Measurements from ENCODE around the gene SEMA3B.
A peak's percentile ranks its signal among the peaks of the same experiment; 100 is the strongest.
"Not testable (repeated sequence)": the region's sequence is repeated elsewhere in the genome, so short reads cannot be mapped to it uniquely, and the experiment has no call there.

SEMA3B gene

GRCh38 chr3:50274371-50275104 is 5.6 kb downstream of the SEMA3B start:
- peak; percentile 55 for DNase-seq

GRCh38 chr3:50275141-50275995 is 6.4 kb downstream of the SEMA3B start:
- DNase-seq, result no peak

GRCh38 chr3:50275996-50276761 is 7.2 kb downstream of the SEMA3B start:
- DNase-seq, result no peak

GRCh38 chr3:50276762-50277101 is 7.8 kb downstream of the SEMA3B start:
- DNase-seq, result no peak

DNA sequence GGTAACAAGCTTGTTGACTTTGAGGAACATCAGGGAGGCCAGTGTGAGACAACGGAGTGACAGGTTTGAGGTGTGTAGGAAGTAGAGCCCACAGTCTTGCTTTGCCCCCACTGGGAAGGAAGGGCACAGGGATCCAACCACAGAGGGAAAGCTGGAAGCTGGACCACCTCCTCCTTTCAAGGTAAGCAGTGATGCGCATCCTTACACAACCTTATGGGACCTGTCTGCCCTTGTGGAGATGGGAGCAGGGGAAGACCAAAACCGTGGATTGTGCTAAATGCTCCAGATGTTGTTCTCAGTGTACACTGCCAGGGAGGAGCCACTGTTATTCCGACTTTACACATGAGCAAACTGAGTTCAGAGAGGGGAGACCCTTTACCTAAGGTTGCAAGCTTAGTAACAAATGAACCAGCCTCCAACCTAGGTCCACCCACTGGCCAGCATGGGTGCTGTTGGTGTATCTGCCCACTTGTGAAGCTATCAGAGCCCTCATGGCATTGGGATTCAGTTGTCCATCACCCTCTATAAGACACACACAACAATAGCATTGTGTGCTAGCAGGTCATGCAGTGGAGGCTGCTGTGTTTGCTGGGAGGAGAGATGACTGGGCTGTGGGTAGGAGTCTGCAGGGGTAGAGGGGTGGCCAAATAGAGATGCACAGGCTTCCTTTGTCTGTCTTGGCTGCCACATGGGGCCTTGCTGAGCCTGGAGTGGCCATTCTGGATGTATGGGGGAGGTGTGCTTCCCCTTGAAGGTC is 9.4 kb downstream of the SEMA3B start:
- no peak for DNase-seq

DNA sequence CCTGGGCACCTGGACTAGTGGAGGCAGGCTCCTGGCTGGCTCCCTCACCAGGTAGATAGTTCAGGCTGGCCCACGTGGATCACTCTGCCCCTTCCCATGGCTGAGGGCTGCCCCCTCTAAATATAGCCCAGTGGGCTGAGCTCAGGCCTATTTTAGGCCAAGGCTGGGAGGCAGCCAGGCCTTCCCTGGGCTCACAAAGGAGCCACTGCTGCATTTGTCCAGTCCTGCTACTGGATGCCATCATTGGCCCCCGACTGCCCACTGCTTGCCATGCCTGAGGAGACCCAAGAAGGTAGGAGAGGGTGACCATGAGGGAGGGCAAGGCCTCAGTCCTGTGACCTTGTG is 9.9 kb downstream of the SEMA3B start, which contains the start of gene LSMEM2:
TSS of gene LSMEM2 (plus strand) at position 208 of the 345 bp plus-strand sequence. CDS start at position 235, 27 bp downstream.
- DNase-seq, result no peak

DNA sequence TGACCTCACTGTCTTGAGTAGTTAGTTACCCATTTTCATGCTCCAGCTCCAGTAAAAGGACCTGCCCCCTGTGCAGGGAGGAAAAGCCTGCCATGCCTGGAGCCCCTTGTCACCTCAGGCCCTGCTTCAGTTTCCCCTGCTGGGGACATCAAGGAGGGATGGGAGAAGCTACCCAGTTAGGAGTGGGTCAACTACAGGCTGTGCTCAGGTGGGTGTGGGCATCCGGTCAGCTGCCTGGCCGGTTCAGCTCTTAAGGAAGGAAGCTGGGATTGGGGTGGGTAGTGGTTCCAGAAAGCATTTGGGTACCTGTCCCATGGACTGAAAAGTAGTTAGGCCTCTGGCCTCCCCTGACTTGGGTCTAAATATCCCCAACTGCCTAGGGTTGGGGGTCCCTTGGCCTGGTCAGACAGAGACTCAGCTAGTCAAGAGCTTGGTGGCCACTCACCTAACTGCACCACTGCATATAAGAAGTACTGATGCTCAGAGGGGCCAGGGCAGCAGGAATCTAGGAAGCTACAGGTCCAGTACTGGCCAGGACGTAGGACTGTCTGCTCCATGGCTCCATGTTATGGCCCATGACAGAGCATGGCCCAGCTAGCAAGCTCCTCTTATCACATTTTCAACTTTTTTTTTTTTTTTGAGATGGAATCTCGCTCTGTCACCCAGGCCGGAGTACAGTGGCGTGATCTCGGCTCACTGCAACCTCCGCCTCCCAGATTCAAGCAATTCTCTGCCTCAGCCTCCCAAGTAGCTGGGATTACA is 10.5 kb downstream of the SEMA3B start:
- no peak for DNase-seq

DNA sequence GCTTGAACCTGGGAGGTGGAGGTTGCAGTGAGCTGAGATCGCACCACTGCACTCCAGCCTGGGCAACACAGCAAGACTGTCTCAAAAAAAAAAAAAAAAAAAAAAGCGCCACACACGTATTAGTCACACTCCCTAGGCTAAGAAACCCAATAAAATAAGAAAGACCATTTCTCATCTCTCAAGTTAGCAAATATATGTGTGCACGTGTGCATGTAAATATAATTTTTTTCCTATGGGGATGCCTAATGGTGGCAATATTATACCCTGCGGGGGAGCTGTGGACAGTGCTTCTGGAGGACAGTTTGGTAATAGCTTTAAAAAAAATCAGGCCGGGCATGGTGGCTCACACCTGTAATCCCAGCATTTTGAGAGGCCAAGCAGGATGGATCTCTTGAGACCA is 15.2 kb downstream of the SEMA3B start:
- not testable (repeated sequence) for DNase-seq

GRCh38 chr3:50286322-50287227 is 17.6 kb downstream of the SEMA3B start:
- no peak for DNase-seq

DNA sequence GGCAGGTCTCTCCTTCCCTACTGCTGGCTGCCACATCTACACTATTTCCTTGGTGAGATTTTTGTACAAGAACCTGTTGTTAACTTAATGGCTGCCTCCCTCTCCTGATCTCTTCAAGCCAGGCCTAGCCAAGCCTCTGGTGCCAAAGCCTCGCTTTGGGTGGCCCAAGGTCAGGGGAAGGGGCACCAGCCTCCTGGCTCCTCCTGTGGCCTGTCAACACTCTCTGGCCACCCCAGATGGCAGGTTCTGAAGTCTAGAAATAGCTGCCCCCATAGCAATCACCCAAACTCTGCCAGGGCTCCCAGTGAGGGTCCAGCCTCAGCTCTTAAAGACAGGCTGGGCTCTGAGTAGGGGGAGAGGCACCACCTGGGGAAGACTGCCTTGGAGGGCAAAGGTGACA is 18.3 kb downstream of the SEMA3B start:
- no peak for DNase-seq

DNA sequence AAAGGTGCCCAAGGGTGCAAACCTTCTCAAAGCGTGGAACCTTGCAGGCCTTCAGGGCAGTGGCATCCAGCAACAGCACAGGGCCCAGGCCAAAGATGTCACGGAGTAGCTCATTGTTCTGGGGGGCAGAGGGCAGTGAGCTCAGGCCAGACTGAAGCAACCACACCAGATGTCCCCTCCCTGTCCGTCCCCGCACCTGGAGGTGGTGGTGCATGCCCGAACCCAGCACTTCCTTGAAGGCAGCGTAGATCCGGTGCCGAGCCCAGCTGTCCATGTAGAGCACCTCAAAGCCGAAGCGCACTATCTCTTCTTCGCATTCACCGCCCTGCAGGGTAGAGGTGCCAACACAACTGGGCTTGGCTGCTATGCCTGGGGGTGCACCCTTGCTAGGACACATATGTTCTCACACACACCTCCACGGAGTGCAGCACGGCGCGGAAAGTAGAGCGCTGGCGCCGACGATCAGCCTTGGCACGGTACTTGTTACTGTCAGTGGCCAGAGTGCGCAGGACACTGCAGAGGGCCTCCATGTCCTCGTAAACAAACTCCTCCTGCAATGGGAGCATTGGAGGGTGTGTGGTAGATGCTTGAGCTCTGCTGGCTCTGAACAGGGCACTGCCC is 19.6 kb downstream of the SEMA3B start:
- no peak for DNase-seq

GRCh38 chr3:50289130-50289529 is 20.2 kb downstream of the SEMA3B start:
- DNase-seq, result no peak

DNA sequence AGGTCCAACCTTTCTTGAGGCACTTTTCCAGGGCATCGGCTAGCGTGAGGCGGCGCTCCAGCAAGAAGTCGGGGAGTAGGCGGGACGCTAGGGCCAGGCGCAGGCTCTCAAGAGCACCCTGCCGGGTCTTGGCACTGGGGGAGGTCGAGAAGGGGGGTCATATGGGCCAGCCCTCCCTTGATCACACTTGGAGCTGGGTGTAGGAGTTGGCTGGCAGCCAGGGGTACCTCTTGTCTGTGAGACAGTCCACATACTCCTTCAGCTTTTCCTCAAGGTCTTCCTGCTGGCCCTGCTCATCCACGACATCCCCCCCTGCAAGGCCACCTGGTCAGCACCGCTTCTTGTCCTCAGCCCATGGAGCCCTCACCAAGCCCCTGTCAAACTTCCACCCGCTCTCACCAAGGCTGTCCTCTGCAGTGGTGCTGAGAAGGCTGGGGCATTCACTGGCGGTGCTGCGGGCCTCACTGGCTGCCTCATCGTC is 21.3 kb downstream of the SEMA3B start:
- DNase-seq, result no peak

- peak; percentile 93 for DNase-seq
These were observed 23.5 kb downstream of the SEMA3B start, which contains the start of gene IFRD2 for GRCh38 chr3:50292159-50293078. Gene IFRD2, minus strand, starts transcription at chr3:50292429. Its CDS starts 155 bp downstream, at chr3:50292274.

DNA sequence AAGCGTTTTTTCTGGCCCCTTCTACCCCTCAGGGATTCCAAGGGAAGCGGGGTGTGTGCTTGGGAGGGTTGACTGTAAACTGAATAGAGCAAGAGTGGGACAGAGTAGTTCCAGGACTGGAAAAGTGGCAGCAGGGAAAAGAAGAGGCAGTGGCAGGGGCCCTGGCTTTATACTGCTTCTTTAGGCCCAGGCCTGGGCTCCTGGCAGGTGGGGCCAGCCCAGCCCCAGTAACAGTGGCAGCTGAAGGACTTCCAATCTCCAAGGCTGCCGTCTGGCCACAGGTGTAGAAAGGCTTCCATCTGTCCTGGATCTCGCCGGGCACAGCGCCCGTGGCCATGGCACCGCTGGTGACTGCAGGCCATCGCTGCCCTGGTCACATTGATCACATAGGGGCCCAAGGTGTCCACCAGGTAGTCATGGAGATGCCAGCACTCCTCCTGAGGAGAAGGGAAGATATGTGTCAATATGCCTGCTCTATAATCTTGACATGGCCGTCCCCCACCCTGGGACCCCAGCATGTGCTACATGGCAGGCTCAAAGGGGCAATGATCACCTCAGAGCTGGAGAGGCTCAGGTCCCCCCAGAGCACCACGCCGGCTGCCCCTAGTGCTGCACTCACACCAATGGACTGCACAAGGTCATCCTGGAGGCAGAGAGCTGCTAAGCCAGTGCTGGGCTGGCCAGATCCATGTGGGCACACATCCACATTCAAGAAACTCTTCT is 24.3 kb downstream of the SEMA3B start:
- no peak for DNase-seq

GRCh38 chr3:50294089-50294488 is 25.1 kb downstream of the SEMA3B start:
- no peak for DNase-seq

GRCh38 chr3:50294492-50295403 is 25.8 kb downstream of the SEMA3B start:
- DNase-seq, result no peak
